ENCODE results near the gene CASK. TPM values are rescaled to one million over a fixed set of nuclear protein-coding genes. Genes with fewer than 3 reads are reported as not detected.

Gene CASK
- total and polyA plus RNA-seq, 2 donors from 2014 or later: 15.9 to 58.9 TPM

DNA sequence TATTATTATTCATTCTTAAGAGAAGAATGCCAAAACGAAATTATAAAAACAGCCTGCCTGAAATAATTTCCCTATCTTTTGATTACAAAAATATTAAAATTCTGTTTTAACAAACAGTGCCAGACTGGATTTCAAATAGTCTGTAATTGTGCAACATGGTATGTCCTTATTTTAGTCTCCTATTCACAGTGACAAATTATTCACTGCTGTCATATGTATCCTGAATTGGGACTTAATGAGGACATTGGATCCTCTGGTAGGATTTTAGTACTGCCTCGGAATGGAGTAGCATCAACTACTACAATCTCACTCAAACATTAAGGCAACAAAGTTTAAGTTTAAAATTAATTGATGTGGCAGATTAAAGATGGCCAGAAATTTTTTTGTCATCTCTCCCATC is 97.6 kb downstream of the CASK start:
- Histone ChIP-seq H3K9ac (ENCODE audit: low read length in 3 of 3) (no peak overlapping the region), H3K4me1 (ENCODE audit: control insufficient read depth in 2 of 3, insufficient read depth in 2 of 3, low read depth in 1 of 3, low read length in 3 of 3) (no peaks in the 10 kb centered on the region), H3K4me3 (ENCODE audit: low read length in 3 of 3) (no peak overlapping the region), H3K27ac (ENCODE audit: low read depth in 2 of 2, low read length in 2 of 2) (no peak overlapping the region), H3K36me3 (ENCODE audit: control insufficient read depth in 2 of 3, insufficient read depth in 3 of 3, low read length in 3 of 3) (no peaks in the 10 kb centered on the region), H3K27me3 (ENCODE audit: control insufficient read depth, insufficient read depth, low read length) (no peaks in the 10 kb centered on the region), H3K9me3 (ENCODE audit: control insufficient read depth in 2 of 3, insufficient read depth in 1 of 3, low read length in 3 of 3) (no peaks in the 10 kb centered on the region)
- FAIRE-seq: no peak
- TF ChIP-seq, protein P1, sequence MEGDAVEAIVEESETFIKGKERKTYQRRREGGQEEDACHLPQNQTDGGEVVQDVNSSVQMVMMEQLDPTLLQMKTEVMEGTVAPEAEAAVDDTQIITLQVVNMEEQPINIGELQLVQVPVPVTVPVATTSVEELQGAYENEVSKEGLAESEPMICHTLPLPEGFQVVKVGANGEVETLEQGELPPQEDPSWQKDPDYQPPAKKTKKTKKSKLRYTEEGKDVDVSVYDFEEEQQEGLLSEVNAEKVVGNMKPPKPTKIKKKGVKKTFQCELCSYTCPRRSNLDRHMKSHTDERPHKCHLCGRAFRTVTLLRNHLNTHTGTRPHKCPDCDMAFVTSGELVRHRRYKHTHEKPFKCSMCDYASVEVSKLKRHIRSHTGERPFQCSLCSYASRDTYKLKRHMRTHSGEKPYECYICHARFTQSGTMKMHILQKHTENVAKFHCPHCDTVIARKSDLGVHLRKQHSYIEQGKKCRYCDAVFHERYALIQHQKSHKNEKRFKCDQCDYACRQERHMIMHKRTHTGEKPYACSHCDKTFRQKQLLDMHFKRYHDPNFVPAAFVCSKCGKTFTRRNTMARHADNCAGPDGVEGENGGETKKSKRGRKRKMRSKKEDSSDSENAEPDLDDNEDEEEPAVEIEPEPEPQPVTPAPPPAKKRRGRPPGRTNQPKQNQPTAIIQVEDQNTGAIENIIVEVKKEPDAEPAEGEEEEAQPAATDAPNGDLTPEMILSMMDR (IDR thresholded peaks at IDR 0.05; ENCODE audit: borderline replicate concordance, extremely low read depth, insufficient read depth): no peak
- no peak for DNase-seq
- intact Hi-C loops (cut with DNase I): no loop called here

GRCh38 chrX:41824551-41824950 is 98.8 kb downstream of the CASK start:
- Histone ChIP-seq H3K27ac (ENCODE audit: low read depth in 2 of 2, low read length in 2 of 2) (no peak overlapping the region), H3K9me3 (ENCODE audit: control insufficient read depth in 2 of 3, insufficient read depth in 1 of 3, low read length in 3 of 3) (no peaks in the 10 kb centered on the region), H3K4me3 (ENCODE audit: low read length in 3 of 3) (no peak overlapping the region), H3K4me1 (ENCODE audit: control insufficient read depth in 2 of 3, insufficient read depth in 2 of 3, low read depth in 1 of 3, low read length in 3 of 3) (no peaks in the 10 kb centered on the region), H3K27me3 (ENCODE audit: control insufficient read depth, insufficient read depth, low read length) (no peaks in the 10 kb centered on the region), H3K36me3 (ENCODE audit: control insufficient read depth in 2 of 3, insufficient read depth in 3 of 3, low read length in 3 of 3) (no peaks in the 10 kb centered on the region), H3K9ac (ENCODE audit: low read length in 3 of 3) (no peak overlapping the region)
- no peak for FAIRE-seq
- intact Hi-C loops (cut with DNase I): no loop called here
- no peak for DNase-seq
- TF ChIP-seq, protein P1 (IDR thresholded peaks at IDR 0.05; ENCODE audit: borderline replicate concordance, extremely low read depth, insufficient read depth): no peak

DNA sequence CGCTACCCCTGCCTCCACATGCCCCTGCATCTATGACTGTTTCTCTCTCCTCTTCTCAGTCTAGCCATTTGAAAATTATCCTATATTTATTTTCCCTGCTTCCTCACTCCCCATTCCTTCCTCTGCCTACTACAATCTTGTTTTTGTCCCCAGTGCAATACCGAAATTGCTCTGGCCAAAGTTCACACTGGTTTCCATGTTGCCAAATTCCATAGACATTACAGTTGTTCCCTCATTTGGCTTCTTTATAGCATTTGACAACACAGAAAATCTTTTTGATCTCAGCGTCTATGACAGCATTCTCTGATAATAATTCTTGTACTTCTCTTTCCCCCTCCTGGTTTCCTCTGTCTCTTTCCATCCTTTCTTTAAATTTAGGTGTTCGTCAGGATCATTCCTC is 100.0 kb downstream of the CASK start:
- no peak for FAIRE-seq
- Histone ChIP-seq H3K27ac (ENCODE audit: low read depth in 2 of 2, low read length in 2 of 2) (no peak overlapping the region), H3K27me3 (ENCODE audit: control insufficient read depth, insufficient read depth, low read length) (no peaks in the 10 kb centered on the region), H3K9ac (ENCODE audit: low read length in 3 of 3) (no peak overlapping the region), H3K4me1 (ENCODE audit: control insufficient read depth in 2 of 3, insufficient read depth in 2 of 3, low read depth in 1 of 3, low read length in 3 of 3) (no peaks in the 10 kb centered on the region), H3K36me3 (ENCODE audit: control insufficient read depth in 2 of 3, insufficient read depth in 3 of 3, low read length in 3 of 3) (no peaks in the 10 kb centered on the region), H3K9me3 (ENCODE audit: control insufficient read depth in 2 of 3, insufficient read depth in 1 of 3, low read length in 3 of 3) (no peaks in the 10 kb centered on the region), H3K4me3 (ENCODE audit: low read length in 3 of 3) (no peak overlapping the region)
- DNase-seq: no peak
- TF ChIP-seq, protein P1 (IDR thresholded peaks at IDR 0.05; ENCODE audit: borderline replicate concordance, extremely low read depth, insufficient read depth): no peak
- intact Hi-C loops (cut with DNase I): no loop called here

DNA sequence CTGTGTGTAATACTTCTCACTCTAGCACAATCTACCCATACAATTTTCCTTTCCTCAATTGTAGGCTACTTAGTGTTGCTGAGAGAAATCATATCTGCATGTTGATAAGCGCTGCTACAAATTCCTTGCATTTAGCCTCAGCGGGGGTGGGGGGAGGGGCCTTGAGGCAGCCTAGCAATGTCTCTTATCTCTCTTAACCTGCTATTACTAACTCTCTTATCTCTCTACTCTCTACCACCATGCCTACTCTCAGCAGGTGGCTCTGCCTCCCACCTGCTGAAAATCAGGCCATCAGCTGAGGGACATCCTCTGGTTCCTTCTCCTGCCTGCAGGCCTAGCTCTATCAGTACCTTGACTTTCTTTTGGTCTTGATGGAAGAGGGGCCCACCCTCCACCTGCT is 100.5 kb downstream of the CASK start:
- H3K9ac ChIP-seq (ENCODE audit: low read length in 3 of 3): no peak overlapping the region
- intact Hi-C loops (cut with DNase I): no loop called here
- no peak overlapping the region for H3K4me3 ChIP-seq (ENCODE audit: low read length in 3 of 3)
- H3K27me3 ChIP-seq (ENCODE audit: control insufficient read depth, insufficient read depth, low read length): no peaks in the 10 kb centered on the region
- TF ChIP-seq, protein P1 (IDR thresholded peaks at IDR 0.05; ENCODE audit: borderline replicate concordance, extremely low read depth, insufficient read depth): no peak
- H3K9me3 ChIP-seq (ENCODE audit: control insufficient read depth in 2 of 3, insufficient read depth in 1 of 3, low read length in 3 of 3): no peaks in the 10 kb centered on the region
- DNase-seq (no peak), FAIRE-seq (no peak)
- no peak overlapping the region for H3K27ac ChIP-seq (ENCODE audit: low read depth in 2 of 2, low read length in 2 of 2)
- no peaks in the 10 kb centered on the region for H3K36me3 ChIP-seq (ENCODE audit: control insufficient read depth in 2 of 3, insufficient read depth in 3 of 3, low read length in 3 of 3)
- H3K4me1 ChIP-seq (ENCODE audit: control insufficient read depth in 2 of 3, insufficient read depth in 2 of 3, low read depth in 1 of 3, low read length in 3 of 3): no peaks in the 10 kb centered on the region

Measured in kidney (tissue), 14 donors.